ENCODE measurements around the gene B3GALT6.

Gene B3GALT6

DNA sequence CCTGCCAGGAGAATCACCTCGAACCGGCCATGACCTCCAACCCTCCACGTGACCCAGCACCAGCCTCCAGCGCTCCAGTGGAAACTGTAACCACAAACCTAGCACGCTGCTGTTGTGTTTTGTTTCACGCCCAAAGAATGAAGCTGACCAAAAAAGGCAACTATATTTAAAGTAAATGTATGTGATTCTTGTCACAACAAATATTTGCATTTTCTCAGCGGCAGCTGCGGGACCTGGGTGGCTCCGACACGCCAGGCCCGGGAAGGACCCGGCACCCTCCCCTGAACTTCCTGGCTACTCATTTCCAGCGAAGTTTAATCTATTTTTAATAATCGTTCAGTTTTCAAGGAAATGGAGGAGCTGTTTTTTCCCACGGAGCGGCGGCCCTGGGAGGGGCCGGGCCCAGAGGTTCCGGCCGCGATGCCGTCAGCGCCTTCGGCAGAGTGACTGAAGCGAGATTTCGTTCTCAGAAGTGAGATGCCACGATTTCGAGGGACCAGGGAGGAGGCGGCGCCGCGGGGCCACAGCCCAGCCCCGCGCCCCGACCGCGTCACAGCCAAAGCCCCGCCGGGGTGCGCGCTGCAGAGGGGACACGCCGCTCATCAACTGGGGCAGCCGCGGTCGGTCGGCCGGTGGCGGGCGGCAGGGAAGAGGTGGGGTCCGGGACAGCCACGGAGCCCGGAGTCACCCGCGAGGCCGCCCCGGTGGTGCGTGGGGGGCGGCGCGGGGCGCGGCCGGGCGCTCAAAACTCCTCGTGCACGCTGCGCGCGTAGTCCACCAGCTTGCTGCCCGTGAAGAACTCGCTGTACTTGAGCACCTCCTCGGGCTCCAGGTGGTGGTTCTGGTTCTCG lies 15.0 kb upstream of the B3GALT6 start:
- DNase-seq (ENCODE audit: low spot score), result no peak

DNA sequence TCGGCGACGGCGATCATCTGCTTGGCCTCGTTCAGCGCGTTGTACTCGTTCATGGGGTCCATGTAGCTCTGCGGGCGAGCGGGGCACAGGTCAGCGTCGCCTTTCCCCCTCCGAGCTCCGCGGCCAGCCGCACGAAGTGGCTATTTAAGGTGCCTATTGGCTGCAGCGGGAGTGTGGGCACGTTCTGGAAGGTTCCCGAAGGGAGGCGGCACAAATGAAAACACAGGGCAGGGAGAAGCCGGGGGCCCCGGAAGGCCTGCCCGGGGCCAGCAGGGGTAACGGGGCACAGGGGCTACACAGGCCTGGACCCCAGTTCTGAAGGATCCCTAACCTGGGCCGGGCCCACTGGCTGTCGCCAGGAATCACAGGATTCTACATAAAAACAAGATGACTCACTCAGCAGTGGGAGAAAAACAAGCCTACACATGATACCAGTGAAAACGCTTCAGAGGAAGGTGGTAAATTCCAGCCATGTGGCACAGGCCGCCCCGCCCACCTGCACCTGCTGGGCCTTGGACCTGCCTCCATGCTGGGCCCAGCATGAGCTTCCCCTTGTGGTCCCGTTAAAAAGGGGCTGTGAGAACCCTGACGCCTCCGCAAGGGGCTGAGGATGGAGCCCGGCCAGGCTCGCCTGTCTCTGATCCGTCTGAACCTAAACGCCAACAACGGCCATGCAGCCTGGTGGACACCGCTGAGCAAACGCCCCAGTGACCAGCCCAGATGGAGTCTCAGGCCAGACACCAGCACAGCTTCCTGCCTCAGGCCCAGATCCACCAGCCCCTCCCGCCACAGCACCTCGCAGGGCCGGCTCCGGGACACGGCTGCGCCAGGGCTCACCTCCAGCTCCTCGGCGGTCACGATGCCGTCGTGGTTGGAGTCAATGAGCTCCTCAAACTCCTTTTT lies 14.2 kb upstream of the B3GALT6 start:
- DNase-seq (ENCODE audit: low spot score), result no peak

- no peak for DNase-seq (ENCODE audit: low spot score)
Observed at GRCh38 chr1:1218524-1219200, 13.4 kb upstream of the B3GALT6 start.

GRCh38 chr1:1219341-1219740 lies 12.7 kb upstream of the B3GALT6 start:
- no peak for DNase-seq (ENCODE audit: low spot score)

DNA sequence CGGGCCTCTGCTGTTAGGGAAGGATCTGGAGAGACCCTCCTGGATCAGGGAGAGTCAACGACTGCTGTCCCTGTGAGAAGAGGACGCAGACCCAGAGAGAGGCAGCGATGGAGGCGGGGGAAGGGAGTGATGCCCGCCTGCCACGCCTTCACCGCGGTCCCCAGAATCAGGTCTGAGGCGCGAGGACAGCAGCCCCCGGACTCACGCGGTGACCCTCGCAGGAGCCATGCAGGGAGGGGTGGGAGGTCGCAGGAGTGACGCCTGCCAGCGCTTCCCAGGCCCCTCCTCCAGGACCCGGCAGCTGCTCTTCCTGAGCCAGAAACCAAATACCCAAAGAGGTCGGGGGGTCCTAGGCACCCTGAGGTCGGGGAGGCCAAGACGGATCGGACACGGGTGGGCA lies 11.8 kb upstream of the B3GALT6 start:
- no peak for DNase-seq (ENCODE audit: low spot score)

DNA sequence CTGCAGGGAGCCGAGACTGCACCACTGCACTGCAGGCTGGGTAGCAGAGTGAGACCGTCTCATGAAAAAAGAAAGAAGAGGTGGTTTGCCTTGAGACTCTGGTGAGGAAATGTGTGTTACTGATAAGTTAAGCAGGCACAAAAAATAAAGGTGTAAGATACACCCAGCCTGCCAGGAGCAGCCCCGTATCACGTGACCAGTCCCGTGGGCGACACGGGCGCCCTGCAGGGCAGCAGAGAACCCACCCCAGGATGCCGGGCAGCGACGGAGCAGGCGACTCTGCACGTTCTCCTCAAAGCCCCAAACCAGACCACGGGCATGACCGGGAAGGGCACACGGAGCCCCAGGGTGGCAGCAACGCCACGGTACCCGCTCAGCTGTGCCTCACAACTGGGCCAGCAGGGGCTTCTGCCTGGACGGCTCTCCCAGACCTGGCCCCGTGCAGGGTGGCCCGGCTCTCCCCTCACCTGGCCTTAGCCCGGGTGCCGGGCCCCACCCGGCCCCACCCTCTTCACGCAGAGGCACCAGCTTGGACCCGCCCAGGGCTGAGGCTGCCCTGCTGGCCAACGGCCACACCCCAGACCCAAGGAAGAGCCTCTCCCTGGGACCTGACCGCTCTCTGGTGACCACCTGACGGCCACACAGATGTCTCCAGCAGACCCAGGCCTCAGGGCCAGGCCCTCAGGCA lies 10.0 kb upstream of the B3GALT6 start:
- no peak for DNase-seq (ENCODE audit: low spot score)

DNA sequence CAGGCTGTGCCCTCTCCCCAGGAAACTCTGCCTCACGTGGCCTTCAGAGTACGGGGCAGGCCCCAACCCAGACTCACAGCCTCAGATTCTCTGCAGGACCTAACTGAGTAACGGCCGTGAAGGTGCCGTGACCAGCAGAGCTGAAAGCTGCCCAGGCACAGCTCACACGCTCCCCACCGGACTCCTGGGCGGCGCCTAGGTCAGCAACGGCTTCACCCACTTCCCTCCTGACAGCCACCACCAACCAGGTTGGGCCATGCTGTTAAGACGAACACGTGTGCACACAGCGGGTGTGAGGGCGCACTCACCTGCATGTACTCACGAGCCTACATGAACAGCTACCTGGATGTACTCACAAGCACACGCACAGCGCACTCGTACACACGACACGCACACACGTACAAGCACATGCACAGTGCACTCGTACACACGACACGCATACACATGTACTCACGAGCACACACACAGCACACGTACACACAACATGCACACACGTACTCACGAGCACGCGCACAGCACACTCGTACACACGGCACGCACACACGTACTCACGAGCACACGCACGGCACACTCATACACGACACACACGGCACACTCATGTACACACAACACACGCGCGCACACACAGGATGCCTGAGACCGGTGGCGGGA lies 9.3 kb upstream of the B3GALT6 start:
- DNase-seq (ENCODE audit: low spot score), result no peak

DNA sequence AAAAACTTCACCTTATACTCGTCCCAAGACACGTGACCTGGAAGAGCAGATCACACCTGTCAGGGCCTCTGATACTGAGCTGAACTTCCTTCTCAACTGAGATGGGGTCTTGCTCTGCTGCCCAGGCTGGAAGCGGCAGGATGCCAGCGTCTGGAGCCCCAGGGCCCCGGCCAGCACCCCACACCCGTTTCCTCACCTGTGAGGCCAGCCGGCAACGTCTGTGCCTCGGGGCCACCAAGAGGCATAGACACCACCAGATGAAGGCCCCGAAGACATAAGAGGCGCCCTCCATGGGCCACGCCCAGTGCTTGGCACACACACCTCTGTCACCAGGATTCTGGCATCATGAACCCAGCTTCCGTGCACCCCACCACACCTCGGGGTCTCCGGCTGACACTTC lies 8.7 kb upstream of the B3GALT6 start:
- no peak for DNase-seq (ENCODE audit: low spot score)

DNA sequence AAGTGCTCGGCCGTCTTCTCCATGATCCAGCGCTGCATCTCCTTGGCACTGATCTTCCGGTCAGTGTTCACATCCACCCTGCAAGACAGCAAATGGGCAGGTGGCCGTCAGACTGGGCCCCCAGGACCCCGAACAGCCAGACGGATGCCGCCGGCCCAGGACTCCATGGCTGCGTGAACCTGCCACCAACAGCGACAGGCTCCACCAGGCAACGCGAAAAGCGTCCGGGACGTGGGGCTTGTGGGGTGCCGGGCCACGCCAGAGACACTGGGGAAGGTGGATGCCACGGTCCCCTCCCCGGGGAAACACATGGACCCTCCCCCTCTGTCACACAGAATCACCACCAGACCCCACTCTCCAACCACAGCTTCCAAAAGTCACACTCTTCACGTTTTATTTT lies 8.1 kb upstream of the B3GALT6 start:
- no peak for DNase-seq (ENCODE audit: low spot score)

DNA sequence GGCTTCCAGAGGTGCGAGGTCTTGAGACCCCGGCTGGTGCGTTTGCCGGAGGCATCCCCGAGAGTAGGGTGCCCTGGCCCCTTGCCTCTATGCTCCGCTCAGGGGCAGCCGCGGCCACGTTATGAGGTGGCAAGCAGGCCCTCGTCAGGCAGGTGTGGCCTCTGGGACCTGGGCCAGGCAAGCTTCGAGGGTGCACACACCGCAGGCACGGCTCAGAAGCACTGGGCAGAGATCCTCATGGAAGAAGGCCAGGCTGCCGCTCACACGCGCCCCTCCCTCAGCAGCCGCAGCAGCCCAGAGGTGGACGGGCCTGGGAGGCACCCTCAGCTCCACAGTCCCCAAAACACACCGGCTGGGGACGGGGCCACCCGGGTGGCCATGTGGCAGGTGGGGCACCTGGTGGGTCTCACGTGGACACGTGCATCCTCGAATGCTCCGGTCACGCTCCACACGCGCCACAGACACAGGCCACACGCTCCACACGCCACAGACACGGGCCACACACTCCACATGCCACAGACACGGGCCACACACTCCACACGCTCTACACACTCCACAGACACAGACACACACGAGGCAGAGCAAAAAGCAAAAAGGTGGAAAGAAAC lies 6.7 kb upstream of the B3GALT6 start:
- no peak for DNase-seq (ENCODE audit: low spot score)

GRCh38 chr1:1225913-1226312 lies 6.1 kb upstream of the B3GALT6 start:
- no peak for DNase-seq (ENCODE audit: low spot score)

DNA sequence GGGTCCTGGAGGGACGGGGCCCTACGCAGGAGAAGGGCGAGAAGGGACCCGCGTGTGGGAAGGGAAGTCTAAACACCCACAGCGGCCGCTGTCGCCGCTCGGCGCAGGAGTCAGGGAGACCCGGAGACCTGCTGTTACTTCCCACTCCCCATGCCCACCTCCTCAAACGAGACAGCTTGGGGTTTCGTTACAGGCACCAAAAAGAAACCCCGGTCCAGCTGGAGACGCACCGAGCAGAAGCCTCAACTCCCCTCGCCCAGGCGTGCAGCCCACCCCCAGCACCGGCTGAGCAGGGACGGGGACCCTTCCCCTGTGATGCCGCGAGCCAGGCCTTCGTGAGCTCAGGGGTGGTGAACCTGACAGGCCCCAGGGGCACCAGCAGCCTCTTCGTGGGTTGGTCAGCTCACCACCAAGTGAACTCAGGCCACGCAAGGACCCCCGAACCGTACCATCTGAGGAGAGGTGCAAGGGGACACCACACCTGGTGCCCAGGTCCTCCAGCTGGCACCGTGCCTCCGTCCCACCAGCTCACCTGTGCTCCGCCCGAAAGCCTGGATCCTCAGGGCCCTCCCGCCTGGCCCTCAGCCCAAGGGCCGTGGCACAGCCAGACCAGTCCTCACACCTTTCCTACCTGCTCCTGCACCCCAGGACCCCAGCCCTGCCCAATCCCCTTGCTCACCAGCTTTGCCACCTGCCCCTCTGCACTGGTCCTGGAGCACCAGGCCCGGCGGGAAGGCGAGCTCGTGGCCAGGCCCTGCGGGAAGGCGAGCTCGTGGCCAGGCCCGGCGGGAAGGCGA lies 5.3 kb upstream of the B3GALT6 start:
- DNase-seq (ENCODE audit: low spot score), result no peak

DNA sequence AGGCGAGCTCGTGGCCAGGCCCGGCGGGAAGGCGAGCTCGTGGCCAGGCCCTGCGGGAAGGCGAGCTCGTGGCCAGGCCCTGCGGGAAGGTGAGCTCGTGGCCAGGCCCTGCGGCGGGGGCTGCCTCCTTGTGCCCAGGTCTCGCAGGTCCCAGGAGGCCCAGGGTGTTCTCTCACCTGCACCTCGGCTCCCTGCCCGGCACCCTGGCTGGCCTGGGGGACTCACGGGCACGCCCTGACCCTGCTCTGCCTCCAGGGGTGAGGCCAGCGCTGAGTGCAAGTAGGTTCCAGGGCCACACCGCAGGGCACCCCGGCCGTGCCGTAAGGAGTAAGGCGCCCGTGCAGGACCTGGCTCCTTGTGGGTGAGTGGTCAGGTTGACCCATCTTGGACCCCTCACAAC lies 4.7 kb upstream of the B3GALT6 start:
- no peak for DNase-seq (ENCODE audit: low spot score)

DNA sequence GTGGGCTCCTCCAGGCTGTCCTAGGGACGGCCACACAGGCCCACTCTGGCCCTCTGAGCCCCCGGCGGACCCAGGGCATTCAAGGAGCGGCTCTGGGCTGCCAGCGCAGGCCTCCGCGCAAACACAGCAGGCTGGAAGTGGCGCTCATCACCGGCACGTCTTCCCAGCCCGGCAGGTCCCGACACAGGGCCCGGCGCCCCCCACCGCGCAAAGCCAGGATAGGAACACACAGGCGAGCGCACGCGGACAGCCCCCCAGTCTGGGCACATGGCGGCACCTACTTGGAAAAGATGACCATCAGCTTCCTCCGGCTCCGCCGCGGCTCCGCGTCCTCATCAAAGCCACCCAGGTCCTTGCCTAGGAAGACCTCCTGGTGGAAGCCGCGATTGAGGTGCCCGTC lies 3.9 kb upstream of the B3GALT6 start:
- DNase-seq (ENCODE audit: low spot score), result no peak

GRCh38 chr1:1228596-1229321 lies 3.3 kb upstream of the B3GALT6 start:
- no peak for DNase-seq (ENCODE audit: low spot score)

DNA sequence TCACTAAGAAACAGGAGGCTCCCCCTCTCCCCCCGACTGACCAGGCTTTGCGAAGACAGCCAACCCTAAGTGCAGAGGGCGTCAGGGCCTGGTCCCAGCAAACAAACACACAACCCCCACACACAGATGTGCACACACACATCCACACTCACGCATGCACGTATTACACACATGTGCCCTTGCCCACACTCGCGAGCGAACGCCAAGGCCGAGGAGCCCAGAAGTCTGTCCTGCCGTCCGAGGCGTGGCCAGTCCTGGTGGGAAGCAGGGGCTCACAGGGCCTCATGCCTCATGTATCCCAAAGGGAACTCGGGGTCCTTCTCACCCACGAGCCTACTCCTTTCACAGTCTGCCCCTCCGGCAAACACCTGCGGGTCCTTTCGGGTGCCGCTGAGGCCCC lies 2.3 kb upstream of the B3GALT6 start:
- no peak for DNase-seq (ENCODE audit: low spot score)

GRCh38 chr1:1230656-1231399 lies 1.2 kb upstream of the B3GALT6 start:
- DNase-seq (ENCODE audit: low spot score), result peak; percentile 82

- peak; percentile 96 for DNase-seq (ENCODE audit: low spot score)
Observed at GRCh38 chr1:1231400-1232207, 433 bp upstream of the B3GALT6 start, which contains the start of gene SDF4. Gene SDF4, minus strand, starts transcription at chr1:1232001. Its CDS starts 3,229 bp downstream, at chr1:1228772.
